NCI-H146 treated with DMSO at 0.1 percent for 48 hours (cell line): ENCODE results near the gene PABPN1L.

Source experiments
- DNase-seq: peaks from one replicate; lab custom pipeline; 2025; ENCODE audit not compliant: unreplicated experiment; lab: John Stamatoyannopoulos, UW

PABPN1L gene

DNA sequence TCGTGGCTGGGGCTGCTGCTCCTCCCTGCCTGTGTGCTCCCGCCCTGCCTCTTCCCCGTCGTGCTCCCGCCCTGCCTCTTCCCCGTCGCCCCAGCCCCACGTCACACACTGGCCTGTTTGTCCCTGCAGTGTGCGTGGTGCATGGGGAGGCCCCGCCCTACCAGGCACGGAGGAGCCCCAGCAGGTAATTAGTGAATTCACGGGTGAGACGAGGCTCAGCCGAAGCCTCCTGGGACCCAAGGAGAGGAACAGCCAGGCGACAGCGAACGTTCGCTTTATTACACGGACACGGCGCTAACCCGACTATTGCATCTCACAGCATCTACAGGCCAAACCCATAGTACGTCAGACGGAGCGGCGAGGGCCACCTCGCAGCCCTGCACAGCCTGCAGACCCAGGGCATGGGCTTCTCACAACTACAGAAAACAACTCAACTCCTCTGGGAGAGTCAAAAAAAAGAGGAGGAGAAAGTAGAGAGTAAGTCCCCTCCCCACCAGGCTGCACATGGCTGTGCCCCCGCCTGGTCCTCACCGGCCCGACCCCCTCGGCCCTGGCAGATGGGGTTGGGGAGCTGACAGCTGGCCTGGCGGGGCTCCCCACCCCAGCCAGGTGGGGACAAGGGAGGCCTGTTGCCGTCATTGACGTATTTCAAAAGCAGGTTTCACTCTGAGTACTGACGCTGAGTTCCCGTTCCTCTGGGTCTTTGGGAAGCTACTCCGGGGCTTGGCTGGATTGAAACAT is 4.3 kb upstream of the PABPN1L start:
- no peak for DNase-seq

DNA sequence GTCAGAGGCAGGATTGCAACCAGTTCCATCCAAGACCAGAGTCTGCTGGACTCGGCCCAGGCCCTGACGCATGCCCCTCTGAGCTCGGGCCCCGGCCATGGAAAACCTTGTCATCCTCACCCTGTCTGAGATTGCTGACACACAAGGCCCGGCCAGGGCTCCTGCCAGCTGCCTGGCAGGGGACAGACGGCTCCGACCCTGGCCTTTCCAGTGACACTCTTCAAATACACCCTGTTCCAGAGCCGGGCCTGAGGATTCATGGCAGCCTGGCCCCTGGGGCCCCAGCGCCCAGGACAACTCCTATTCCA is 3.2 kb upstream of the PABPN1L start:
- no peak for DNase-seq

DNA sequence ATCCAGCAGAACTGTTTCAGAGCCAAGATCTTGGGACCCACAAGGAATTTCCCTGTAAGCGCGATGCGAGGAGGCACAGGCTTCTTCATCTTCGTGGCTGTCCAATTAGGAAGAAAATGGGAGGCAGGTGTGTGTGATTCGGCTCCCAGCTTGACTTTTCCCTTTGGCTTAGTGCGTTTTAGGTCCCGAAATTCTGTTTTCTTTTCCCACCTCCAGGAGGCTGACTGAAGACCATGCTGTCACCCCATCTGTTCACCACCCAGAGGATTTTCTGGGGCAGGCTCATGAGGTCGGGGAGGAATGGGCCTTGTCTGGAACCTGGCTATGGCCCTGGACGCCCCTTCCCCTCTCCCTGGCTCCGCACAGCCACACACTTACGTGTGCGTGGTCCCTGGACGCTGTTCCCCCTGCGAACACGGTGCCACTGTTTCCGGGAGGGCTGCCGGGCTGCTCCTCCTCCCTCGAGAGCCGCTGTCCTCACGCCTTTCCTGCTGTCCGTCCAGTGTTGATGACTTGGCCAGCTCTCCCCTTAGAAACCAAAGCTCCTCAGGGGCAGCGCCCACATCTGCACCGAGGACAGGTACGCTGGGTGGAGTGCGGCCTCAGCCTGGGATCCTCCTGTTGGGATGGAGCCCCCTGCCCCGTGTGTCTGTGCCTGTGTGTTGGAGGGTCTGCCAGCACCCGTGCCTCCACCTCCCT is 2.7 kb upstream of the PABPN1L start:
- DNase-seq = no peak

DNA sequence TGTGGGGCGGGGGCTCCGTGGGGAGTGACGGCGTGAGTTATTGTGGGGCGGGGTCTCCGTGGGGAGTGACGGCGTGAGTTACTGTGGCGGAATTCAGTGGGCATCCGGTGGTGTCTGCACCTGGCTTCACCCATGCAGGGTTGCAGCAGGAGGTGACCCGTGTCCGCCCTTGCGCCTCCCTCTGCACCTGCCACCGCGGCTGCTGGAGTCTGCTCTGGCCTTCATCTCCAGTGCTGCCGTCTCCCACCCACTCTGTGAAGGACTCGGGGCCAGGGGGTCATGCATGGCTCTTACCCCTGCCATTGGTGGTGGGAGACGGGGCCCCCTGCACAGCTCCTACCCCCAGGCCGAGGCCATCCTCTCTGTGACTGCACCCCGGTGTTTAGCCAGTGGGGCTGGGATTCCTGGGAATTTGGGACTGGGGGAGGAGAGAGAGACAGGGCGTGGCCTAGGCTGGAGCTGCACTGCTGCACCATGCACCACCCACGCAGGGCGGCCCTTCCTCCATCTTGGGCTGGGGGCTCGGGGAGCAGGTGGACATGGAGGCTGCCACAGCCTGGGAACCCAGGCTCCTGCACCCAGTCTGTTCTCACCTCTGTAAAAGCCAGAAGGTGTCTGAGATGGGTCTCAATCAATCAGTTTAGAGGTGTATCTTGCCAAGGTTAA is 1.3 kb upstream of the PABPN1L start:
- no peak for DNase-seq

DNA sequence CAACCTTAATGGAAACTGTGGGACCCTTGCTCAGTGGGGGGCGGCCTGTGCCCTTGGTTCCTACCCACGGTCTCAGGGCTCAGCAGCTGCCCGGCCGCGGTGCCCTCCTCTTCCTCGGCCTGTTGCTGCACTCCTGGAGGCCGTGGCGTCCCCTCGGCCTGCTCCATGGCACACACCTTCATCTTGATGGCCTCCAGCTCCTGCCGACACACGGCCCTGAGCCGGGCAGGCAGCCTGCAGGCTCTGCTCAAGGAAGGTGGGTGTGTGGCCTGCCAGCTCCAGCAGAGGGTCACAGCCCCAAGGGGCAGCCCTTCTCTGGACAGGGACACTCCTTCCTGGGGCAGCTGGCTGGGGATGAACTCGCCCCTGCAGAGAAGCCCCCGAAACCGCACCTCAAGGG is 718 bp downstream of the PABPN1L start:
- DNase-seq = no peak

DNA sequence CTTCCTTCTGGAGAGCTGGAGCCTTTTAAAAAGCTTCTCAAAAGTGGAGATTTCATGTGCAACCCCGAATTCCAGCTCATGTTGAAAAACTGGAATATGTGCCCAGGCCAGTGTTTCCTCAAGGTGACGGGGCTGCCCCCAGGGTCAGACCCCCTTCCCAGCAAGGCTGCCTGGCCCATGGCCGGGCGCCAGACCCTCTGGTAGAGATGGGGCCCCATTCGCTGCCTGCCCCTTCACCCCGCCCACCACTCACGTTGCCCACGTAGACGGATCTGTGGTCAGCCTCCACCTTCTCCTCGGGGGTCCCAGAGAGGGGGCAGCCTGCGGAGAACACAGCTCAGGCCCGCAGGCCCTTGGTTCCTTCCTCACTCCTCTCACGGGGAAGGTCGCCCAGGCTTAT is 1.1 kb downstream of the PABPN1L start:
- DNase-seq = no peak

DNA sequence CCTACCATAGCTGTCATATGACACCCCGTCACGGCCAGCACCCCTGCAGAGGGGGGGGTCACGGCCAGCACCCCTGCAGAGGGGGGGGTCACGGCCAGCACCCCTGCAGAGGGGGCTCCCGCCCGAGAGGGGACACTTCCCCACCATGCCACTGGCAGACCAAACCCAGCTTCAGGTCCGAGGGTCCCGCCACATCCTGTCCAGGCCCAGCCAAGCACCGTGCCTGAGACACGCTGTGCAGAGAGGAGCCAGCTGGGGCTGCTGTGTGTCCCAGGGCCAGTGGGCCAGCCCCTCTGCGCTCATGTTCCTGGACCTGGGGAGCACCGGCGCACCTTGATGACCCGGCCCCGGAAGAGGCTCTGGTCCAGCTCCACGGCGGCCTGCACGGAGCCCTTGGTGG is 1.9 kb downstream of the PABPN1L start:
- DNase-seq = no peak

DNA sequence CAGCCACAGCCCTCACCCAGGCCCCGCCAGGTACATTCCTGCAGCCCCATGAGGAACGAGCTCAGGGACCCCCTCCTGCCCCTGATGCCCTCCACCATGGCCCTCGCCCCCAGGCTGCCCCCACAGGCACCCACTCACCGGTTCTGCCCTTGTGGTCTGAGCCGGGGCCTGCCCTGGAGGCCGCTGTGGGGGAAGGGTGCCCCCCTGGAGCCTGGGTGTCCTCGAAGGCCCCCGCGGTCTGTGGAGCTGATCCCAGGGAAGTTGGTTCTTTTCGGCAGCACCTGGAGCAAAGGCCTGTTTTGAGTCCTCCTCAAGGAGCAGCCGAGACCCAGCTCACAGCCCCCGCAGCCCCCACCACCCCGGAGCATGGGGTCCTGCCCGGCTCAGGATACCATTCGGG is 2.4 kb downstream of the PABPN1L start:
- no peak for DNase-seq

DNA sequence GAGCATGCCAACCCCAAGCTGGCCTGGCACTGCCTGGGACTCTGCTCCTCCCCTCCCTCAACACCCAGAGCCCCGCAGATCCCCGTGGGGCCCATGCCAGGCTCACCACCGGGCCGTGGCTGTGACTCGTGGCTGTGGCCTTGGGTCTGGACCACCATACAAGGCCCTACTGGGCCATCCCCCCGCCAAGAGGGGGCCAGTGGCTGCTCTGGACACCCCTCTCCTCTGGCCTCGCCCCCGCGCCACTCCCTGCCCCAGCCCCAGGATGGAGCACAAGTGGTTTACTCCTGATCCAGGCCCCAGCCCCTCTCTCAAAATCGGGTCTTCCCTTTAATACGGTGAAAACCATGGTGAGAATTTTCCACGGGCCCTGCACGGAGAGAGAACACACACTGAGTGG is 3.0 kb downstream of the PABPN1L start:
- no peak for DNase-seq

DNA sequence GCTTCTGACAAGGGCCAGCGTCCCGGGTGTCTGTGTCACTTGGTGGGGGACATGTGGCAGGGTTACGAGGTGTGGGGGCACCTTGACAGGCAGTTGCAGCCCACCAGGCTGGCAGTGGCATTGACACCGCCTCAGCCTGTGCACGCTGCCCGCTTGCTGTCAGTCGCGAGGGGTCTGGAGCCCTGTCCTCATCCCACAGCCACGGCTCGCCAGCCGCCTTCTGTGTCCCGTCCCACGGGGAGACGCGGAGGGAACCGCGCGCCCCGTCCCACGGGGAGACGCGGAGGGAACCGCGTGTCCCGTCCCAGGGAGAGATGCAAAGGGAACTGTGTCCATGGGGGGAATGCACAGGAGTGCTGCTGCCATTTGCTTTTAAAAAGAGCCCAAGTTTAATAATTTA is 3.5 kb downstream of the PABPN1L start:
- DNase-seq = no peak

DNA sequence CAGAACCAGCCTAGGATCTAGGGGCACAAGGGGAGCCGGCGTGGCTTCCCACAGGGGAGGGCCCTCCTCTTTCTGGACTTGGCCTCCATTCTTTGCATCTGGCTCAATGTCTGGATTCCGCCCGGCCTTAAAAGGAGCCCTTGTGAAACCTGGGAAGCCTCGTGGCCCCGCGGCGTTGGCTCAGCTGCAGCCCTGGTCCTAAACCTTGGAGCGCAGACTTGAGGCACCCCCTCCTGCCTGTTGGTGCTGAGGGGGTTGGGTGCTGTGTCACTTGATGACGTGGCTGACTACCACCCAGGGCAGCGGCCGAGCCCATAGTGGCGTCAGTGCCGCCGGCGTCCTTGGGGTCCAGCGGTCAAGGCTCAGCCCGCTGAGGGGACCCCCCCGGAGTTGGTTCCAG is 5.1 kb downstream of the PABPN1L start:
- no peak for DNase-seq

DNA sequence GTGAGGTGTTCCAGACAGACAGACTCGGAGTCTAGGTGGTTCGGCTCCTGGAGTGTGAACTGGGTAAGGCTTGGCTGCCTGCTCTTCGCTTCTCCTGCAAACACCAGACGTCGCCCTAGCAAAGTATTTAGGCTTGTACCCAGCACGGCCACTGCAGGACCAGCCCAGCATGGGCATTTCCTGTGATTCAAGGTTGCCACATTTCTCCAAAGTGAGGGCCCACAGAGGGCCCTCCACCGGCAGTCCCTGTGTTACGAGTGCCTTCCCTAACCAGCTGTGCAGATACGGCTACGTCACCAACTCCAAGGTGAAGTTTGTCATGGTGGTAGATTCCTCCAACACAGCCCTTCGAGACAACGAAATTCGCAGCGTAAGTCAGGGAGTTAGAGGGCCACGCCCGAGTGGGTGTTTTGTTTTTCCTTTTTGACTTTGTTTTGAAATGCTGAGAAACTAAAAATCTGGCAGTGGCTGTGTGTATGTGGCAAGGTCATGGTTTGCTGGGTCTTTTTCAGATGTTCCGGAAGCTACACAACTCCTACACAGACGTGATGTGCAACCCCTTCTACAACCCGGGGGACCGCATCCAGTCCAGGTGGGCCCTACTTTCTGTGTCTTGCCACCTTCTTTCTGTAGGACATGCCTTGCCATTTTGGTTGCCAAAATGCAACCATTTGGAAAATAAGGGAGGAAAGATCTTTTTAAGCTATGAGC is 6.9 kb downstream of the PABPN1L start:
- no peak for DNase-seq

DNA sequence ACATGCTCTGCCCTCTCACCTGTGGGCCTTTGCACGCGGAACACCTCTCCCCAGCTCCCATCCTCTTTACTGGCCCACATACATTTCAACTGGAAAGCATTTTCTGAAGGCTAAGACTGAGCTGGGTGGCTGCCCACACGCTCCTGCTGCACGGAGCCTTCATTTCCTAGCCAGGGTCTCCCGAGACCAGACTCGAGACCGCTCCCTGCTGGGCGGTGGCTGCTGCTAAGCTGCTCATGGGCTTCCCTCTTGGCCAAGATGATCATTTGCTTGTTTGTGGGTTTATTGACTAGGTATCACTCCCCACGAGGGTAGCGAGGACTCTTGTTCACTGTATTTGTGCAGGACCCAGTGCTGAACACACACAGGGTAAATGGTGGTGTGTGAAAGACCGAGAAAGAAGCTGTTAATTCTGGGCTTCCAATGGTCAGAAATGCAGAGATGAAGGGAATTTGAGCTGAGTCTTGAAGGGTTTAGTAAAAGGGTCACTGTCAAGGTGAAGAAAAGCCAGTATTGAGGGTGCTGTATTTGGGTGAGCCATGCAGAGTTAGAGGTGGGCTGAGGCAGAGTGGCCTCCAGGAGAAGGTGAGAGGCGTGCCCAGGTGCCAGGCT is 8.6 kb downstream of the PABPN1L start:
- peak; percentile 6 for DNase-seq

DNA sequence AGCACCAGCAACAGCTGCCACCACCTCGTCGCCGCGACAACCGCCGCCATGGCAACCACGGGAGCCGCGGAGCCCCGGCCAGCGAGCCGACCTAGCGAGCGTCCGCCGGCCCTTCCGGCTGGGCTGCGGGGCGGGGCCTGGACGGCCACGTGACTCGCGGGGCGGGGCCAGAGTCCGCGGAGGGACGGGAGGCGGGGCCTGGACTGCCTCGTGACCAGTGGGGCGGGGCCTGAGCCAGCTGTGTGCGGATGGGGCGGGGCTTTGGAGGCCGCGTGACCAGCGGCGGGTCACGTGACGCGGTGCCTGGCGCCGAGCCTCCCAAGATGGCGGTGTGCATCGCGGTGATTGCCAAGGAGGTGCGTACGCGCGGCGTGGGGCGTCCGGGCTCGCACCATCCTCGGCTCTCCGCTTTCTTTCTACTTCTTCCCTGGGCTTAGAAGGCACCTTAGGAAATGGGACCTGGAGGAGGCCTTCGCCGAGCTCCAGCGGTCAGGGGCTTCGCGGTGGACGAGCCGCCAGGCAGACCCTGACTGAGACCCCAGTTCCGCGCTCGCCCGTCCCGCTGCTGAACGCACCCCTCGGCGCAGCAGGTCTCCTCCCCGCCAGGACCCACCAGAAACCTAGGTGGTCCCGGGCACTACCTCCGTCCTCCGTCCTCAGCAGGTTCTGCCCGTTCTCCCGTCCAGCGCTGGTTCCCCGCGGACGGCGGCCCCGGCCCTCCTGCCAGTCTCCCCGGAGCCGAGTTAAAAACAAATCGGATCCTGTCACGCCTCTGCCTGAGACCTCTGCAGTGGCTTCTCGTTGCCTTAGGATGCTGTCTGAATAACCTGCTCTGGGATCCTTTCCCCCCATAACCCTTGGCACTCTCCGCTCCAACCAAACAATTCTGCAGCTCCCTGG is 9.4 kb downstream of the PABPN1L start, which contains the start of the genes GALNS and TRAPPC2L:
TSS of gene GALNS (minus strand) at position 120 of the 900 bp plus-strand sequence. CDS start at position 50, 70 bp downstream.
TSS of gene TRAPPC2L (plus strand) at position 300 of the 900 bp plus-strand sequence. CDS start at position 324, 24 bp downstream.
- peak; percentile 69 for DNase-seq

DNA sequence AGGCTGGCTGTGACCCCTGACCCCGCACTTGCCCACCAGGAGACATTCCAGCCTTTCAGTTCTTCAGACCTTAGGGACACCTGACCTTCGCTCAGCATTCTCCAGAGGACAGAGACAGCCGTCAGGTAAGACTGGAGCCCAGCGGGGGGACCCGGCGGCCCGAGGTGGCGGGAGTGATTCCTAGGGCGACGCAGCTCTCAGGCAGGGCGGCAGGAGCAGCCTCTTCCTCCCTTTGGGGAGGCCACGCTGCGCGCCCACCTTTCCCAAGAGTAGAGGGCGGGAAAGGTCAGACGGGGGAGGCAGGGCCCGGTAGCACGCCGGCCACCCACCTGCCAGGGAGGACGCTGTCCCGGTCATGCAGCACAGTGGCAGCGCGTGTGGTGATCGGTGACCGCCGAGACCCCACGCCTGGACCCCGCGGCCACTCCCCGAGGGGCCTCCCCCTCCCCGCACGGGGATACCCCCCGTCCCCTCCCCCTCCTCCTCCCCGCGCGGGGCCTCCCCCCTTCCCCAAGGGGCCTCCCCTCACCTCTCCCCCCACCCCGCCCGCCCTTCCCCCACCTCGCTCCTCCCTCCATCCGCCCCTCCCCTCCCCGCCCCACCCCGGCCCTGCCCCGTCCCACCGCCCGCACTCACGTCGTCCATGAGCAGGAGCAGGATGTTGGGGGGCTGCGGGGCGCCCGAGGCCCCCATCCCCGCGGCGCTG is 10.2 kb downstream of the PABPN1L start:
- no peak for DNase-seq

DNA sequence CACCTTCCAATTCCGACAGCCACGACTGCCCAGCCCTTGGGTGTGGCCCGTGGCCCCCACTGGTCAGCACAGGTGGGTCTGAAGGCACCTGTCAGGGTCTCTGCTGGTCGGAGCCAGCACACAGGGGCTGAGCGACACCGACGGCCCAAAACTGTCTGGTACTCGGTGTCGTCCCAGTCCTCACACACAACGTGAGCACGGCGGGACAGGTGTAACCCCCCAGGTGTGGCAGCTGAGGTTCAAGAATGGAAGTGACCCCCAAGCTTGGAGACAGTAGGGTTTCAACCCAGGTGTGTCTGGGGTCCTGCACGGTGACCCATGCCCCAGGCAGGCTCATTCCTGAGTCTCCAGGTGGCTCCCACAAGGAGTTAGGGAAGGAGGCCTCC is 10.7 kb downstream of the PABPN1L start:
- DNase-seq = no peak

DNA sequence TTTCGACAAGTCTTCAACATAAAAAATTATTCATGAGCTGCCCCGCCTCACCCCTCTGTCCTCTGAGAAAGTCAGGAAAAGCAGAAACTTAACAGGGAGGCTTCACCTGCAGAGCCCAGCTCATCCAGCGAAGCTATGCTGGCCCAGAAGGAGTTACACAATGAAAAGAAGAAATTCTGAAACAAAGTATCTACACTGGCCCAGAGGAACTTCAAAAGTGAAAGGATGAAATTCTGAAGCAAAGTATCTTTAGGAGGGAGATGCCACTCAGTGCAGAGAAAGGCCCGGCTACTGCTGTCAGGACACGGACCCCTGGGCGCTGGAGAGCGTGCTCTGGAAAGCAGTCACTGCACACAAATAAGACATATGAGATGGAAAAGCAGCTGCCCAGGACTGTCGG is 11.3 kb downstream of the PABPN1L start:
- no peak for DNase-seq

DNA sequence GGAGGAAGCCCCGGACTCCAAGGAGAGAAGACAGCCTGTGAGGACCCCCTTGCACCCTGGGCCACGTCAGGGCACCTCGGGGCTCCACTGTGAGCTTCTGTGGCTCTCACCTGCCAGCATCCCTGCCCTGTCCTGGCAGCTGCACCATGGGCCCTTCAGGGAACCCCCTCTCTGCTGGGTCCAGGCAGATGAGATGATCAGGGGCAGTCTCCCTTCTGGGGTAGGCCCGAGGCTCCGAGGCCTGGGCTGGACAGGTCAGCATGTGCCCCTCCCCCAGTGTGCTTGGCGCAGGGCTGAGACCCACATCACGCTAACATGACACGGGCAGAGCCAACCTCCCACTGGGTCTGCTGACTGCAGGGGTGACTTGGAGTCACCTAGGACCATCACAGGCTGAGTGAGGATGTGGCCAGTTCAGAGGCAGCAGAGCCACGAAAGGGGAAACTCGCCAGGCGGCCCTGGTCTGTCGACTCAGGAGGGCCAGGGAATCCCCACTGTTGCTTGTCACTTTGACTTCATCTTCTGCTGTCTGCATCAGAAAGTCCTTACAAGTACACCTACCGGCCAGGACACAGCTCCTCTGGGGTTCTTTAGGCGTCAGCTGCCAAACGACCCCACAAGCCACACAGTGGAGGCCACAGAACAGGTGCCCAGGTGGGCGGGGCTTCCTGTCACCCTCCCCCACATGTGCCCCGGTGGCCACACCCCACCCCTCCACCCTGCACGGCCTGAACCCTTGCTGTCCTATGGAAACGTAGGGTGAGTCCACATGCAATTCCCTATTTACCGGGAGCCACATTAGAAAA is 12.0 kb downstream of the PABPN1L start:
- DNase-seq = no peak
